Astrocyte of the cerebellum (primary cell): ENCODE data around the gene COA5.

Experiments used
- DNase-seq: peaks from one replicate; pipeline ENCODE4 v3.0.0-alpha.2; 2011; ENCODE audit warnings: low read depth
- H3K4me3 ChIP-seq: 2 replicates; pipeline ENCODE4 v1.5.1; 2011; ENCODE audit warnings: mild to moderate bottlenecking, low read depth, low read length, moderate library complexity
- in situ Hi-C: cut with HindIII; loops from 2 replicates; pipeline ENCODE4 v1.10.0; 2017; ENCODE audit warnings: low sequenced_read_pairs
- TF ChIP-seq, protein P1 (sequence below): IDR thresholded peaks from 2 replicates; pipeline ENCODE4 v1.5.1; 2012; ENCODE audit warnings: low read length, low read depth, moderate library complexity, mild to moderate bottlenecking; ENCODE audit errors: missing control alignments

The COA5 gene

DNA sequence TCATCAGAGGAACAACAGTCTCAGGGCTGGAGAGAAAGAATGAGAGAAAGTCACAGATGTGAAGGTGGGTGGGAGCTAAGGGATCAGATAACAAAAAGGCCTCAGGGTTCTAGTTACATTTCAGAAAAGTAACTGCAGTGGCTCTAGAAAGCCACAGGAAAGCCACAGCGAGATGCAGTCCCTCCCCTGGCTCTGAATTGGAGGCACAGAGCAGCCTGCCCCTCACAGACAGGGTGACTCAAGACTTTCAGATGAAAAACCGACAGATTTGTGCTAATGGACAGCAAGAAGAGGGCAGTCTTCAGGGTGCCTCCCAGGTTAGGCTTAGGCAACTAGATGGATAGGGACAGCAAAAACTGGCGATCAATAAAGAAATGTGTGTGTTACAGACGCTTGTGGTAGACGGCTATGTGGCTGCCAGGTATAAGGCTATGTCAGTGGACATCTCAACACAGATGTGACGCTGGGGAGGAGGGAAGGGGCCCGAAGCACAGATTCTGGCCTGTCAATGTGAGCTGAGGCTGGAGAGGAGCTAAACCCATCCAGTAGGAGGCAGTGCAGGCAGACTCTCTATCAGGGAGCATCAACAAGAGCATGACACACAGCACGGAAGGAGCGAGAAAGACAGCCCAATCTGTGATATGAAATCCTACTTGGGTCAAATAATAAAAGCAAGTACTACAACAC lies 26.2 kb upstream of the COA5 start:
- in situ Hi-C loops: no loop called here
- no peak for DNase-seq
- H3K4me3 ChIP-seq: no peak overlapping the region
- TF ChIP-seq, protein P1, sequence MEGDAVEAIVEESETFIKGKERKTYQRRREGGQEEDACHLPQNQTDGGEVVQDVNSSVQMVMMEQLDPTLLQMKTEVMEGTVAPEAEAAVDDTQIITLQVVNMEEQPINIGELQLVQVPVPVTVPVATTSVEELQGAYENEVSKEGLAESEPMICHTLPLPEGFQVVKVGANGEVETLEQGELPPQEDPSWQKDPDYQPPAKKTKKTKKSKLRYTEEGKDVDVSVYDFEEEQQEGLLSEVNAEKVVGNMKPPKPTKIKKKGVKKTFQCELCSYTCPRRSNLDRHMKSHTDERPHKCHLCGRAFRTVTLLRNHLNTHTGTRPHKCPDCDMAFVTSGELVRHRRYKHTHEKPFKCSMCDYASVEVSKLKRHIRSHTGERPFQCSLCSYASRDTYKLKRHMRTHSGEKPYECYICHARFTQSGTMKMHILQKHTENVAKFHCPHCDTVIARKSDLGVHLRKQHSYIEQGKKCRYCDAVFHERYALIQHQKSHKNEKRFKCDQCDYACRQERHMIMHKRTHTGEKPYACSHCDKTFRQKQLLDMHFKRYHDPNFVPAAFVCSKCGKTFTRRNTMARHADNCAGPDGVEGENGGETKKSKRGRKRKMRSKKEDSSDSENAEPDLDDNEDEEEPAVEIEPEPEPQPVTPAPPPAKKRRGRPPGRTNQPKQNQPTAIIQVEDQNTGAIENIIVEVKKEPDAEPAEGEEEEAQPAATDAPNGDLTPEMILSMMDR: peak; percentile 15

DNA sequence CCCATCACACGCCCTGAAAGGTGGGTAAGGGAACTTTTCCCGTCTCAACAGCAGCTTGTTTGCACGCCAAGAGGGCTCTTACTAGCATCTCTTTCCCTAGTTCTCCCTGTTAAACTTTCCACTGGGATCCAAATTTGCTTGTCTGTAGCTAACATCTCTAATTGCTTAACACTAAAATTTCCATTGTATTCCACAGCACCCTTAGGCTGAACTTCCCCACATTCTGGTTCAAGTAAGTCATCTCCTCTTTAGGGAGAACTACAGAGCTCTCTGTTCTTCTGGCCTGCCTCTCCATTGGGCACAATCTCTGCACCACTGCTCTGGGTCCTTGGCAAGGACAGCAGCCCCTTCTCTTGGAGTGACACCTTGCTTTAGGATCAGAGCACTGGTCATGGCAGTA lies 24.0 kb upstream of the COA5 start:
- no peak for DNase-seq
- no peak overlapping the region for H3K4me3 ChIP-seq
- TF ChIP-seq, protein P1: no peak
- in situ Hi-C loops: no loop called here

DNA sequence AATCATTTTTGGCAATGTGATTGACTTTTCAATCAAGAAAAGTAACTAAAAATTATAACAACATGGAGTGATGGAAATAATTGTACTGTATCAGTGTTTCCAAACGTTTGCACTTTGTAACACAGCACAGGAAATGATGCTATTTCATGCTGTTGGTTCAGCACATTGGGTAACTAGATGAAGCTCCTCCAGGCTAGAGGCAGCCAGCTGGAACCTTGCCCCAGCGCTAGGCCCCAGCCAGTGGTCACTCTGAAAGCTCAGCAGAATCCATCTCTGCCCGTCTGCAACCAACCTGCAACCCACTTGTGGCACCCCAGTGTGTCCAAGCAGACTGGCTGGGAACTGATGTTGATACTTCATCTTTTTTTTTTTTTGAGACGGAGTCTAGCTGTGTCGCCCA lies 15.3 kb upstream of the COA5 start:
- H3K4me3 ChIP-seq: no peak overlapping the region
- in situ Hi-C loops: no loop called here
- DNase-seq: no peak
- TF ChIP-seq, protein P1: no peak

DNA sequence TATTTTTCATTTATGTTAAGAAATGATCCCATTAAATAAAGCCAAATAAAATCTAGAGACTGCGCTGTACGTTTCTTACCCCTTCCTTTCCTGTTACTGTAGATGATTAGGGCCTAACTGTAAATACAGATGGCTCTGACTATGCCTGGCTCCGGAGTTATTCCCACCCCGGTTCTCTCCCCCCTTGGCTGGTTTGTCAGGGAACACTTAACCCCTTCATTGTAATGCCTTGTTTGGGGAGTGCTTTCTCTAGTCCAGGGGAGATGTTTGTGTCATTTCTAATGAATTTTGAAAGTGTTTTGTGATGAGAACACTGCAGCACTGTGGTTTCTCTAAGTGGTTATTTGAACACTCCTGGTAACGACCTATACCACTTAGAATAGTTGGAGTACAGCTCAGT lies 8.8 kb upstream of the COA5 start:
- in situ Hi-C loops: no loop called here

DNA sequence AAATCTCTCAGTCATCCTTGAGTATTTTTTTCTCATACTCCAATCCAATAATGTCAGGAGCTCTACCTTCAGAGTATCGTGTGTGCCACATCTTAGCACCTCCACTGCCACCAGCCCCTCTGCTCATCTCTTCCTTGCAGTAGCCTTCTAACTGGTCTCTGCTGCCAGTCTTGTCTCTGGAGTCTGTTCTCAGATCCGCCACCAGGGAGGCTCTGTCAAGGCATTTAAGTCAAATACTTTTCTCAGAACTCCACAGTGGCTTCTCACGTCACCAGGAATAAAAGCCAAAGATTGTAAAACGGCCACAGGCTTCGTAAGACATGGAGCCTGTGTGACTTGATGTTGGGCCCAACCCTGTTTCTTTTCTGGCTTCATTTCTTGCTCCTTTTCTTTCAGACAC lies 7.2 kb upstream of the COA5 start:
- TF ChIP-seq, protein P1: peak; percentile 20
- in situ Hi-C loops: no loop called here
- no peak for DNase-seq
- no peak overlapping the region for H3K4me3 ChIP-seq

More for the DNA sequence above, 8.8 kb upstream of the COA5 start:
- TF ChIP-seq, protein P1: no peak
- H3K4me3 ChIP-seq: no peak overlapping the region
- DNase-seq: no peak

DNA sequence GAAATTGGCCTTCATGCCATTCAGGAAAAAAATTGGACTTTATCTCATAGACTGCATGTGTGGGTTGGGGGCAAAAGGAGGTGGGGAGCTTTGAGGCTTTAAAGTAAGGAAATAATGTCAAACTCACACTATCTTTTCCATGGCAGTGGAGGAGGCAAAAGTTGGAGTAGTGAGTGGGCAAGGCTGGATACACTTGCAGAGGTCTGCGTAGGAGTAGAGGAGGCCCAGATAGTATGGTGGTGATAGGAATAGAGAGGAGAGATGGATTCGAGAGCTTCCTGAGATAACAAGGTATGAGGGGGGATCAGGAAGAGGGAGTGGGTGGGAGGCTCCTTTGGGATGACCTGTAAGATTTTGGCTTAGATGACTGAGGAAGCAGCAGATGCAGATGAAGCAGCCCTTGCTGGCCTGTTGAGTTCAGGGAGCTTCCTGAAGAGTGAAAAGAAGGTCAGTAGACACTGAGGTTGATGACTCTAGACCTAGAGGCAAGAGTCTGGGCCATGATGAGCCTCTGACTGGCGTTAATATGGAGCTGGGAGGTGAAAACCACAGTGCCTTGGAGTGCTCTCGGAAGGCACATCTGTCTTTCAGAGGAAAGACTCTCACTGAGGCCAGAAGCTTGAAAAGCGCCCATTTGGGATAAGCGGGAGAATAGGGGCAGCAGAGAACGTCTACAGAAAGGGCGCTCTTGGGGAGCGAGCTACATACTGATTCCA lies 5.9 kb upstream of the COA5 start:
- DNase-seq: no peak
- in situ Hi-C loops: no loop called here
- H3K4me3 ChIP-seq: no peak overlapping the region
- TF ChIP-seq, protein P1: no peak
